Smooth muscle cell (in vitro differentiated cells): ENCODE data around the gene OR56A1. TPM values are rescaled to one million over a fixed set of nuclear protein-coding genes. Genes with fewer than 3 reads are reported as not detected.
"Not testable (repeated sequence)": the region's sequence is repeated elsewhere in the genome, so short reads cannot be mapped to it uniquely, and the experiment has no call there.

ENCODE experiments used
- DNase-seq: peaks from one replicate; lab custom pipeline; 2025; ENCODE audit not compliant: unreplicated experiment; lab: John Stamatoyannopoulos, UW
- H2AFZ ChIP-seq: fragments of 200-600 bp; sonication (generic); 2 replicates; pipeline ENCODE4 v1.6.0; 2016; ENCODE audit warnings: antibody characterized with exemption, low read depth, mild to moderate bottlenecking
- H3F3A ChIP-seq: fragments of 200-600 bp; sonication (generic); 2 replicates; pipeline ENCODE4 v1.6.0; 2017; ENCODE audit warnings: antibody characterized with exemption, low read depth
- H3K27ac ChIP-seq: fragments of 200-600 bp; sonication (generic); 2 replicates; pipeline ENCODE4 v1.5.1; 2016; ENCODE audit warnings: low read depth, mild to moderate bottlenecking
- H3K27me3 ChIP-seq: fragments of 200-600 bp; sonication (generic); 2 replicates; pipeline ENCODE4 v1.6.1; 2016; ENCODE audit warnings: low read depth, mild to moderate bottlenecking
- H3K36me3 ChIP-seq: fragments of 200-600 bp; sonication (generic); 2 replicates; pipeline ENCODE4 v1.5.1; 2016; ENCODE audit warnings: low read depth
- H3K4me1 ChIP-seq: fragments of 200-600 bp; sonication (generic); 2 replicates; pipeline ENCODE4 v1.5.1; 2016; ENCODE audit warnings: low read depth
- H3K4me2 ChIP-seq: fragments of 200-600 bp; sonication (generic); 2 replicates; pipeline ENCODE4 v1.6.0; 2016; ENCODE audit warnings: mild to moderate bottlenecking
- H3K4me3 ChIP-seq: fragments of 200-600 bp; sonication (generic); 2 replicates; pipeline ENCODE4 v1.5.1; 2016; ENCODE audit warnings: mild to moderate bottlenecking
- H3K79me2 ChIP-seq: fragments of 200-600 bp; sonication (generic); 2 replicates; pipeline ENCODE4 v1.6.0; 2016; ENCODE audit warnings: low read depth, mild to moderate bottlenecking
- H3K9ac ChIP-seq: fragments of 200-600 bp; sonication (generic); 2 replicates; pipeline ENCODE4 v1.6.0; 2016; ENCODE audit warnings: low read depth
- H3K9me3 ChIP-seq: fragments of 200-600 bp; sonication (generic); replicated peaks from 2 replicates; pipeline ENCODE4 v1.5.1; 2016; ENCODE audit warnings: low read depth
- H4K20me1 ChIP-seq: fragments of 200-600 bp; sonication (generic); 2 replicates; pipeline ENCODE4 v1.6.0; 2016; ENCODE audit warnings: low read depth
- WGBS: methylation state at CpG from one replicate; pipeline ENCODE4 v1.1.7; 2016; ENCODE audit warnings: low lambda C conversion rate; 5-methylcytosine and 5-hydroxymethylcytosine counted together
- polyA plus RNA-seq: library from polyadenylated mRNA; unstranded; fragments of >200 nt; fragmentation: Nextera tagmentation; extraction: Ambion mirVana; gene quantifications from 2 replicates; pipeline ENCODE4 v1.2.1, GENCODE V29; 2016
- total RNA-seq: library from RNA; depleted of rRNA; stranded (reverse); fragments of >200 nt; gene quantifications from 2 replicates; pipeline ENCODE4 v1.2.3, GENCODE V29; 2014
- TF ChIP-seq, protein P1 (sequence below): fragments of 200-600 bp; sonication (generic); IDR thresholded peaks from 2 replicates; pipeline ENCODE4 v1.5.1; 2017; ENCODE audit warnings: borderline replicate concordance, mild to moderate bottlenecking, antibody characterized with exemption; ENCODE audit not compliant: insufficient read depth, poor library complexity, severe bottlenecking

The OR56A1 gene, protein sequence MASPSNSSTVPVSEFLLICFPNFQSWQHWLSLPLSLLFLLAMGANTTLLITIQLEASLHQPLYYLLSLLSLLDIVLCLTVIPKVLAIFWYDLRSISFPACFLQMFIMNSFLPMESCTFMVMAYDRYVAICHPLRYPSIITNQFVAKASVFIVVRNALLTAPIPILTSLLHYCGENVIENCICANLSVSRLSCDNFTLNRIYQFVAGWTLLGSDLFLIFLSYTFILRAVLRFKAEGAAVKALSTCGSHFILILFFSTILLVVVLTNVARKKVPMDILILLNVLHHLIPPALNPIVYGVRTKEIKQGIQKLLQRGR
- total RNA-seq = 0.04 and 0.22 TPM in 2 replicates
- polyA plus RNA-seq = not detected in 2 replicates

DNA sequence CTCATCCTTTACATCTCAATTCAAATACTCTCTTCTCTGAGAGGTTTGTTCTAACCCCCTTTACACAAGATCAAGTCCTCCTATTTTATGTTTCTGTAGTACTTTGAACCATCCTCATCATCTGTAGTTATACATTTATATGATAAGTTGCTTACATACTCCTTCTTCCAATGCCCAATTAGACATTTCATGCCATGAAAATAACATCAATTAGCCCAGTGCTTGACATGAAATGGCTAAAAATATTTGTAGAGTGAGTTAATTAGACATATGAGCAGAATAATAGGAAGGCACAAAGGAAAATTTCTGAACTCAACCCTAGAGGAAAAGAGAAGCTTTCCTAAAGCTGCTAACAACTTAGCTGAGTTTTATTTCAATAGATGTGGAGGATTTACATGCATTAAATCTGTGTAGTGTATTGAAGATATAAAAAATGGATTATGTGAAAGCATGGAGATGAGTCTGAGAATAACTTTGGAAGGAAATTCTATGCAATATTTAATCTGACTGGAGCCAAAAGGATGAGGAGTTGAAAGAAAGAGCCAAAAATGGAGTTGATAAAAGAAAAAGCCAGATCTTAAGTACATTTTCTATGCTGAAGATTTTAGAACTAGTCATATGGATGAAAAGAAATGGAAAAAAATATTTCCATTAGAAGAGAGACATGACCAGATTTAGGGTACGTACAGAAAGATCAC, at the start of gene OR56A1:
TSS of gene OR56A1 (minus strand) at position 51 of the 698 bp plus-strand sequence. CDS start 3,066 bp downstream, outside the sequence.
- no peak within 1 kb of the TSS for H2AFZ ChIP-seq
- no peak within 1 kb of the TSS for H3K9ac ChIP-seq
- H3K9me3 ChIP-seq = no peaks in the 10 kb centered on the region
- H3K4me1 ChIP-seq = no peaks in the 10 kb centered on the region
- H3F3A ChIP-seq = no peaks in the 10 kb centered on the region
- H3K4me2 ChIP-seq = no peak within 1 kb of the TSS
- TF ChIP-seq, protein P1, sequence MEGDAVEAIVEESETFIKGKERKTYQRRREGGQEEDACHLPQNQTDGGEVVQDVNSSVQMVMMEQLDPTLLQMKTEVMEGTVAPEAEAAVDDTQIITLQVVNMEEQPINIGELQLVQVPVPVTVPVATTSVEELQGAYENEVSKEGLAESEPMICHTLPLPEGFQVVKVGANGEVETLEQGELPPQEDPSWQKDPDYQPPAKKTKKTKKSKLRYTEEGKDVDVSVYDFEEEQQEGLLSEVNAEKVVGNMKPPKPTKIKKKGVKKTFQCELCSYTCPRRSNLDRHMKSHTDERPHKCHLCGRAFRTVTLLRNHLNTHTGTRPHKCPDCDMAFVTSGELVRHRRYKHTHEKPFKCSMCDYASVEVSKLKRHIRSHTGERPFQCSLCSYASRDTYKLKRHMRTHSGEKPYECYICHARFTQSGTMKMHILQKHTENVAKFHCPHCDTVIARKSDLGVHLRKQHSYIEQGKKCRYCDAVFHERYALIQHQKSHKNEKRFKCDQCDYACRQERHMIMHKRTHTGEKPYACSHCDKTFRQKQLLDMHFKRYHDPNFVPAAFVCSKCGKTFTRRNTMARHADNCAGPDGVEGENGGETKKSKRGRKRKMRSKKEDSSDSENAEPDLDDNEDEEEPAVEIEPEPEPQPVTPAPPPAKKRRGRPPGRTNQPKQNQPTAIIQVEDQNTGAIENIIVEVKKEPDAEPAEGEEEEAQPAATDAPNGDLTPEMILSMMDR = no peak
- H3K36me3 ChIP-seq = no peaks in the 10 kb centered on the region
- H3K27me3 ChIP-seq = peaks cover 17% of the 10 kb centered on the region
- no peaks in the 10 kb centered on the region for H3K79me2 ChIP-seq
- DNase-seq = no peak
- H3K27ac ChIP-seq = no peak within 1 kb of the TSS
- 88% methylated on average over 1 of the region's 1 CpG for WGBS
- no peak within 1 kb of the TSS for H3K4me3 ChIP-seq
- H4K20me1 ChIP-seq = no peaks in the 10 kb centered on the region

DNA sequence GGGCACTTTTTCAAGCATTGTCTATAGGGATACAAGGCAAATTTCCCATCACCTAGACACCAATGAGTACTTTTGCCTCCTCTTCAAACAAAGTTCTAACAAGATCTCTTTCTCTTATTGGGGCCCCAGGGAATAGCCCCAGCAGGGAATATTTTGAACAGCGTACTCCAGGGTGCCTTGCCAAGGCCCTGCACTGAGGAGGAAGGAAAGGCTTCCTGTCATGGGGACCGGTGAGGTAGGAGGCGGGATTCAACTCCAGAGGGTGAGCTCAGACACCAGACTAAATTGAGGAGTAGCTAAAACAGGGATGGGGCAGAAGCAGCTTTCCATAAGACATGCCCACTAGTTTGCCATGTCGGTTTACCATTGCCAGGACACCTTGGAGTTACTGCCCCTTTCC, 48.9 kb upstream of the OR56A1 start:
- H3K9ac ChIP-seq = no peak overlapping the region
- DNase-seq = no peak
- no peaks in the 10 kb centered on the region for H3K79me2 ChIP-seq
- H2AFZ ChIP-seq = no peak overlapping the region
- no peak overlapping the region for H3K4me3 ChIP-seq
- no peaks in the 10 kb centered on the region for H3F3A ChIP-seq
- H4K20me1 ChIP-seq = no peaks in the 10 kb centered on the region
- H3K4me2 ChIP-seq = no peak overlapping the region
- H3K9me3 ChIP-seq = no peaks in the 10 kb centered on the region
- H3K36me3 ChIP-seq = no peaks in the 10 kb centered on the region
- 86% methylated on average over 4 of the region's 4 CpGs for WGBS
- no peak overlapping the region for H3K27ac ChIP-seq
- TF ChIP-seq, protein P1 = no peak
- no peaks in the 10 kb centered on the region for H3K27me3 ChIP-seq
- no peaks in the 10 kb centered on the region for H3K4me1 ChIP-seq

DNA sequence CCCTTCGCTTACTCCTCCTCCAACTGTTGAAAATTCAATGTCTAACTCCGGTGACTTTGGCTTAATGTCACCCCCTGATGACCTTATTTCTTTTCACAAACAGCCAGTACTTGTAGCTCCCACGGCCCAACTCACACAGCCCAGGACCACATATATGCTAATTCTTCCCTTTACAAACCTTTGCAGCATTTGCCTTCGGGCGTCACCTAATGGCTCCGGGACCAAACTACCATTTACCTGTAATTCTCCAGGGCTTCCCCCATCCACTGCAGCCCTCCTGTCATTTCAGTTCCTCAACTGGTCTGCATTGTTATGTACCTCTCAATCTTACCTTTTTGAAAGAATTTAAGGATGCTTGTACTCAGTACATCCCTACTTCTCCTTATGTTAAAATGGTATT, 47.2 kb upstream of the OR56A1 start:
- DNase-seq = no peak
- TF ChIP-seq, protein P1 = no peak
- Histone ChIP-seq H3K27me3 (no peaks in the 10 kb centered on the region), H3K4me2 (no peak overlapping the region), H4K20me1 (no peaks in the 10 kb centered on the region), H3K4me1 (no peaks in the 10 kb centered on the region), H3F3A (no peaks in the 10 kb centered on the region), H3K79me2 (no peaks in the 10 kb centered on the region), H3K36me3 (no peaks in the 10 kb centered on the region), H2AFZ (no peak overlapping the region), H3K9me3 (no peaks in the 10 kb centered on the region), H3K4me3 (no peak overlapping the region), H3K9ac (no peak overlapping the region), H3K27ac (no peak overlapping the region)
- 70% methylated on average over 6 of the region's 6 CpGs for WGBS

DNA sequence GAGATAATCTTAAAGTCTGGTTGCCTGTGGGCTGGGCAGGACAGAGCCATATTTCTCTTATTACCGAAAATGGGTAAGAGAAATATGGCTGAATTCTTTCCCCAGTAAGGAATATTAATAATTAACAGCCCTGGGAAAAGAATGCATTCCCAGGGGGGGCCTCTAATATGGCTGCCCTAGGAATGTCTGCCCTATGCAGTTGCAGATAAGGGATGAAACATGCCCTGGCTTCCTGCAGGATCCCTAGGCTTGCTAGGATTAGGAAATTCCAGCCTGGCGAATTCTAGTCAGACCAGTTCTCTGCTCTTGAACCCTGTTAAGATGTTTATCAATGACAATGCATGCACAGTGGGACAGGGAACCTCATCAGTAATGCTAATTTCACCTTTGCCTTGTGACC, 45.9 kb upstream of the OR56A1 start:
- not testable (repeated sequence) for H3K9me3 ChIP-seq, H3K27me3 ChIP-seq, H3F3A ChIP-seq, H3K4me2 ChIP-seq, H3K27ac ChIP-seq, H3K9ac ChIP-seq, H3K4me3 ChIP-seq, H3K4me1 ChIP-seq, DNase-seq, H2AFZ ChIP-seq, H3K79me2 ChIP-seq, H3K36me3 ChIP-seq, H4K20me1 ChIP-seq
- 82% methylated on average over 2 of the region's 2 CpGs for WGBS
